WERI-Rb-1 (cell line): ENCODE results near the gene PLA2G15.

Source experiments
- DNase-seq: peaks from one replicate; pipeline ENCODE4 v3.0.0-alpha.2; 2020
- H3K27ac ChIP-seq: fragments of 250-450 bp; sonication (Bioruptor Pico); 2 replicates; pipeline ENCODE4 v1.5.1; 2020; ENCODE audit warnings: mild to moderate bottlenecking, moderate library complexity
- H3K27me3 ChIP-seq: fragments of 250-450 bp; sonication (Bioruptor Pico); 2 replicates; pipeline ENCODE4 v1.5.1; 2021; ENCODE audit warnings: mild to moderate bottlenecking, low read depth, moderate library complexity; ENCODE audit not compliant: insufficient read depth, severe bottlenecking
- H3K36me3 ChIP-seq: fragments of 250-450 bp; sonication (Bioruptor Pico); 2 replicates; pipeline ENCODE4 v1.5.1; 2020; ENCODE audit warnings: mild to moderate bottlenecking, moderate library complexity
- H3K4me3 ChIP-seq: 2 replicates; pipeline ENCODE4 v1.5.1; 2011; ENCODE audit warnings: low read depth, mild to moderate bottlenecking, control low read depth, low read length
- H3K9me3 ChIP-seq: fragments of 250-450 bp; sonication (Bioruptor Pico); 2 replicates; pipeline ENCODE4 v1.5.1; 2021; ENCODE audit warnings: mild to moderate bottlenecking, moderate library complexity; ENCODE audit not compliant: severe bottlenecking
- TF ChIP-seq, protein P1 (sequence below): IDR thresholded peaks from 2 replicates; pipeline ENCODE4 v1.5.1; 2011; ENCODE audit warnings: low read depth, mild to moderate bottlenecking, control low read depth, inconsistent platforms, low read length

PLA2G15 gene

DNA sequence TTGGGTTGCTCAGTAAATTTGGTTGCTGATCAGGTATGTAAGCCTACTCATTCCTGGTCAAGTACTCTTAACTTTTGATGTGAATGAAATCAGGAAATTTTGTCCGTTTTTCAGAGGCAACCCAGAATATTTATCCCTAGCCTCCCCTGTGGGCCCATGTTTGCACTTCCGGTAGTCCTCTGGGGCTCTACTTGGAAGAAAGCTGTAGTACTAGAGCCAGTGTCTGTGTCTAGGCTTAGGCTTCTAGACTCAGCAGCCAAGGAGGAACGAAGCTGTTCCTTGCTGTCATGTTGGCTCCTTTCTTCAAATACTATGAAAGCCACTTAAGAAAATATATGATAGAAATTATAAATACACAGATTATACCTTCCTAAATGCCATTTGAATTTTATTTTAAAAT lies 30.4 kb upstream of the PLA2G15 start:
- no peaks in the 10 kb centered on the region; the same call in 1 of the 2 replicates for H3K36me3 ChIP-seq
- no peak overlapping the region for H3K4me3 ChIP-seq
- H3K9me3 ChIP-seq, result no peaks in the 10 kb centered on the region
- no peak for DNase-seq
- TF ChIP-seq, protein P1, sequence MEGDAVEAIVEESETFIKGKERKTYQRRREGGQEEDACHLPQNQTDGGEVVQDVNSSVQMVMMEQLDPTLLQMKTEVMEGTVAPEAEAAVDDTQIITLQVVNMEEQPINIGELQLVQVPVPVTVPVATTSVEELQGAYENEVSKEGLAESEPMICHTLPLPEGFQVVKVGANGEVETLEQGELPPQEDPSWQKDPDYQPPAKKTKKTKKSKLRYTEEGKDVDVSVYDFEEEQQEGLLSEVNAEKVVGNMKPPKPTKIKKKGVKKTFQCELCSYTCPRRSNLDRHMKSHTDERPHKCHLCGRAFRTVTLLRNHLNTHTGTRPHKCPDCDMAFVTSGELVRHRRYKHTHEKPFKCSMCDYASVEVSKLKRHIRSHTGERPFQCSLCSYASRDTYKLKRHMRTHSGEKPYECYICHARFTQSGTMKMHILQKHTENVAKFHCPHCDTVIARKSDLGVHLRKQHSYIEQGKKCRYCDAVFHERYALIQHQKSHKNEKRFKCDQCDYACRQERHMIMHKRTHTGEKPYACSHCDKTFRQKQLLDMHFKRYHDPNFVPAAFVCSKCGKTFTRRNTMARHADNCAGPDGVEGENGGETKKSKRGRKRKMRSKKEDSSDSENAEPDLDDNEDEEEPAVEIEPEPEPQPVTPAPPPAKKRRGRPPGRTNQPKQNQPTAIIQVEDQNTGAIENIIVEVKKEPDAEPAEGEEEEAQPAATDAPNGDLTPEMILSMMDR, result no peak
- no peaks in the 10 kb centered on the region for H3K27me3 ChIP-seq
- H3K27ac ChIP-seq, result no peak overlapping the region

- DNase-seq, result no peak
- no peaks in the 10 kb centered on the region for H3K27me3 ChIP-seq
- no peak overlapping the region for H3K27ac ChIP-seq
- no peak overlapping the region for H3K4me3 ChIP-seq
- H3K36me3 ChIP-seq, result no peaks in the 10 kb centered on the region; the same call in 1 of the 2 replicates
- TF ChIP-seq, protein P1, result no peak
- H3K9me3 ChIP-seq, result no peaks in the 10 kb centered on the region
Observed at GRCh38 chr16:68215302-68215701, 29.9 kb upstream of the PLA2G15 start.

DNA sequence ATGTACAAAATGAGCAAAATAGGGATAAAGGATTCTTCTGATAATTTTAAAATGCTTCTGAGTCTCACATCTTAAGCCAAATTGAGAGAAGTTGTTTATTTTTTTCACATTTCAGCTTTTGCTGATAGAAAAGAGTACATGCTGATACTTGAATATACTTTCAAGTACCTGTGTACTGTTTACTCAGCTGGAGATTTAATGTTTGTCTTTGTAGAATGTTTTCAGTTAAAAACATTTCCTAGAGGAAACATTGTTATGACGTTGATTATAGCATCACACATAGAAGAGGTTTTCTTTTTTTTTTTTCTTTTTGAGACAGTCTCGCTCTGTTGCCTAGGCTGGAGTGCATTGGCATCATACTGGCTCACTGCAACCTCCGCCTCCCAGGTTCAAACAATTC lies 28.9 kb upstream of the PLA2G15 start:
- H3K36me3 ChIP-seq, result no peaks in the 10 kb centered on the region; the same call in 1 of the 2 replicates
- no peaks in the 10 kb centered on the region for H3K27me3 ChIP-seq
- no peak for DNase-seq
- no peak overlapping the region for H3K4me3 ChIP-seq
- H3K9me3 ChIP-seq, result no peaks in the 10 kb centered on the region
- H3K27ac ChIP-seq, result no peak overlapping the region
- TF ChIP-seq, protein P1, result no peak

GRCh38 chr16:68217506-68217905 lies 27.7 kb upstream of the PLA2G15 start:
- TF ChIP-seq, protein P1, result no peak
- H3K9me3 ChIP-seq, result no peaks in the 10 kb centered on the region
- no peaks in the 10 kb centered on the region; the same call in none of the 2 replicates for H3K36me3 ChIP-seq

GRCh38 chr16:68219725-68220351 lies 25.3 kb upstream of the PLA2G15 start:
- Histone ChIP-seq H3K9me3 (no peaks in the 10 kb centered on the region), H3K4me3 (no peak overlapping the region), H3K27ac (no peak overlapping the region), H3K36me3 (no peaks in the 10 kb centered on the region; the same call in none of the 2 replicates), H3K27me3 (no peaks in the 10 kb centered on the region)
- TF ChIP-seq, protein P1, result no peak
- DNase-seq, result no peak

More at GRCh38 chr16:68217506-68217905, 27.7 kb upstream of the PLA2G15 start:
- Histone ChIP-seq H3K27me3 (no peaks in the 10 kb centered on the region), H3K27ac (no peak overlapping the region), H3K4me3 (no peak overlapping the region)
- no peak for DNase-seq

- no peaks in the 10 kb centered on the region for H3K9me3 ChIP-seq
- peaks cover 5% of the 10 kb centered on the region for H3K36me3 ChIP-seq
- no peak overlapping the region for H3K27ac ChIP-seq
- H3K27me3 ChIP-seq, result no peaks in the 10 kb centered on the region
- TF ChIP-seq, protein P1, result no peak
- no peak for DNase-seq
- no peak overlapping the region for H3K4me3 ChIP-seq
Observed at GRCh38 chr16:68223072-68223471, 22.1 kb upstream of the PLA2G15 start.
